Upper lobe of left lung (tissue), 4 donors: ENCODE data around the gene GTF2H2C_2.
"Not testable (repeated sequence)": the region's sequence is repeated elsewhere in the genome, so short reads cannot be mapped to it uniquely, and the experiment has no call there.

Experiments
- POLR2A ChIP-seq, 4 donors: fragments of 450-650 bp; IDR thresholded peaks; one replicate each; pipeline ENCODE4 v1.5.1; 2016 to 2017; ENCODE audit warnings: antibody characterized with exemption in 4 of 4, mild to moderate bottlenecking in 2 of 4
- TF ChIP-seq, protein P1 (sequence below), 6 experiments: fragments of 450-650 bp in 4 of 6; fragments of 200-600 bp in 2 of 6; sonication (generic) in 2 of 6; IDR thresholded peaks; one replicate each; pipeline ENCODE4 v1.5.1; 2016 to 2019; ENCODE audit warnings: antibody characterized with exemption in 6 of 6

- TF ChIP-seq, protein P1, sequence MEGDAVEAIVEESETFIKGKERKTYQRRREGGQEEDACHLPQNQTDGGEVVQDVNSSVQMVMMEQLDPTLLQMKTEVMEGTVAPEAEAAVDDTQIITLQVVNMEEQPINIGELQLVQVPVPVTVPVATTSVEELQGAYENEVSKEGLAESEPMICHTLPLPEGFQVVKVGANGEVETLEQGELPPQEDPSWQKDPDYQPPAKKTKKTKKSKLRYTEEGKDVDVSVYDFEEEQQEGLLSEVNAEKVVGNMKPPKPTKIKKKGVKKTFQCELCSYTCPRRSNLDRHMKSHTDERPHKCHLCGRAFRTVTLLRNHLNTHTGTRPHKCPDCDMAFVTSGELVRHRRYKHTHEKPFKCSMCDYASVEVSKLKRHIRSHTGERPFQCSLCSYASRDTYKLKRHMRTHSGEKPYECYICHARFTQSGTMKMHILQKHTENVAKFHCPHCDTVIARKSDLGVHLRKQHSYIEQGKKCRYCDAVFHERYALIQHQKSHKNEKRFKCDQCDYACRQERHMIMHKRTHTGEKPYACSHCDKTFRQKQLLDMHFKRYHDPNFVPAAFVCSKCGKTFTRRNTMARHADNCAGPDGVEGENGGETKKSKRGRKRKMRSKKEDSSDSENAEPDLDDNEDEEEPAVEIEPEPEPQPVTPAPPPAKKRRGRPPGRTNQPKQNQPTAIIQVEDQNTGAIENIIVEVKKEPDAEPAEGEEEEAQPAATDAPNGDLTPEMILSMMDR (IDR thresholded peaks at IDR 0.05): not testable (repeated sequence)
- not testable (repeated sequence) for TF ChIP-seq POLR2A (IDR thresholded peaks at IDR 0.05)
These were observed 8.0 kb downstream of the GTF2H2C_2 start for GRCh38 chr5:70423215-70423614.
